ENCODE results near the gene KDM3A.

The KDM3A gene

DNA sequence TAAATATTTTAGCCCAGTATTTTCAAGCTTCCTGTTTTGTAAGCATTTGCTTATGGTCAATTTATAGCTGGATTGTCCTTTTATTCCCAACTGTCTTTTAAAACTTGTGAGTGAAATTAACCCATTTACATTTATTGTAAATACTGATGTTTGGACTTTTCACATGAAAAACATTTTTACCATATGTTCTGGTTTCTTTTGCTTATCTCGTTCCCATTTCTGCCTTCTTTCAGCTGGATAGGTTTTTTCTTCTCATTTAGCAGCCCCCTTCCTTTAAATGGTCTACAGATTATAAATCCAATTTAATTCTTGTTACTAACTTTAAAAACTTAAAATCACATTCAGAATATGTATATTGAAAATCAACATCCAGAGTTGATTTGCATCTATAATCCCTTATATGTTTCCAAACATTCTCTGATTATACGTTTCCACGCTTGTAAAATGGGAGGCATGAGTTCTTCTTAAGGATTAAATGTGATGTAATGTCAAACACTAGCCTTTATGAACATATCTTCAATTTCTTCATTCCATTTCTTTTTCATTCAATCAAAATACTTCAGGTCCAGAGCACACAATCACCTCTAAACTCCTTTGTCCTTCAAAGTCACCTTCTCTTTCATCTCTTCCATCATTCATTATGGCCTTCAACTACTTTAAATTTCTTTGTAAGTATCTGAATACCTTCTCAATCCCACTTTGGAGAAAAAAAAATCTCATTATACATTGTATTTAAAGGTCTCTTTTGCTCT lies 1.1 kb upstream of the KDM3A start (continued):
- TF ChIP-seq ZSCAN23 (tag by site-specific recombination; IDR thresholded peaks at IDR 0.05) (no peak), ZNF624 (tag by site-specific recombination; IDR thresholded peaks at IDR 0.05) (no peak), ZNF335 (tag by site-specific recombination; conservative IDR thresholded peaks at IDR 0.05) (peak; percentile 62; the same call in 1 of the 2 replicates), ZNF654 (tag by site-specific recombination; IDR thresholded peaks at IDR 0.05; ENCODE audit: low read depth) (no peak), ZNF776 (tag by site-specific recombination; IDR thresholded peaks at IDR 0.05; ENCODE audit: borderline replicate concordance) (no peak), ZNF48 (tag by site-specific recombination; IDR thresholded peaks at IDR 0.05) (no peak), SETDB1 (IDR thresholded peaks at IDR 0.05; ENCODE audit: insufficient read length, low read length) (peak; percentile 100), ZNF350 (tag by site-specific recombination; IDR thresholded peaks at IDR 0.05) (peak; percentile 78)
- TF ChIP-seq, protein P1, sequence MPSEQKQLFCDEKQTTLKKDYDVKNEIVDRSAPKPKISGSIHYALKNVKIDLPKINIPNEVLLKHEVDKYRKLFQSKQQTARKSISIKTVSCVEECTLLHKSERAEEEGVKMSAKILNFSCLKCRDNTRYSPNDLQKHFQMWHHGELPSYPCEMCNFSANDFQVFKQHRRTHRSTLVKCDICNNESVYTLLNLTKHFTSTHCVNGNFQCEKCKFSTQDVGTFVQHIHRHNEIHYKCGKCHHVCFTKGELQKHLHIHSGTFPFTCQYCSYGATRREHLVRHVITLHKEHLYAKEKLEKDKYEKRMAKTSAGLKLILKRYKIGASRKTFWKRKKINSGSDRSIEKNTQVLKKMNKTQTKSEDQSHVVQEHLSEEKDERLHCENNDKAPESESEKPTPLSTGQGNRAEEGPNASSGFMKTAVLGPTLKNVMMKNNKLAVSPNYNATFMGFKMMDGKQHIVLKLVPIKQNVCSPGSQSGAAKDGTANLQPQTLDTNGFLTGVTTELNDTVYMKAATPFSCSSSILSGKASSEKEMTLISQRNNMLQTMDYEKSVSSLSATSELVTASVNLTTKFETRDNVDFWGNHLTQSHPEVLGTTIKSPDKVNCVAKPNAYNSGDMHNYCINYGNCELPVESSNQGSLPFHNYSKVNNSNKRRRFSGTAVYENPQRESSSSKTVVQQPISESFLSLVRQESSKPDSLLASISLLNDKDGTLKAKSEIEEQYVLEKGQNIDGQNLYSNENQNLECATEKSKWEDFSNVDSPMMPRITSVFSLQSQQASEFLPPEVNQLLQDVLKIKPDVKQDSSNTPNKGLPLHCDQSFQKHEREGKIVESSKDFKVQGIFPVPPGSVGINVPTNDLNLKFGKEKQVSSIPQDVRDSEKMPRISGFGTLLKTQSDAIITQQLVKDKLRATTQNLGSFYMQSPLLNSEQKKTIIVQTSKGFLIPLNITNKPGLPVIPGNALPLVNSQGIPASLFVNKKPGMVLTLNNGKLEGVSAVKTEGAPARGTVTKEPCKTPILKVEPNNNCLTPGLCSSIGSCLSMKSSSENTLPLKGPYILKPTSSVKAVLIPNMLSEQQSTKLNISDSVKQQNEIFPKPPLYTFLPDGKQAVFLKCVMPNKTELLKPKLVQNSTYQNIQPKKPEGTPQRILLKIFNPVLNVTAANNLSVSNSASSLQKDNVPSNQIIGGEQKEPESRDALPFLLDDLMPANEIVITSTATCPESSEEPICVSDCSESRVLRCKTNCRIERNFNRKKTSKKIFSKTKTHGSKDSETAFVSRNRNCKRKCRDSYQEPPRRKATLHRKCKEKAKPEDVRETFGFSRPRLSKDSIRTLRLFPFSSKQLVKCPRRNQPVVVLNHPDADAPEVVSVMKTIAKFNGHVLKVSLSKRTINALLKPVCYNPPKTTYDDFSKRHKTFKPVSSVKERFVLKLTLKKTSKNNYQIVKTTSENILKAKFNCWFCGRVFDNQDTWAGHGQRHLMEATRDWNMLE (tag by site-specific recombination; conservative IDR thresholded peaks at IDR 0.05; ENCODE audit: low read depth): peak; percentile 5; the same call in 1 of the 2 replicates
- TF ChIP-seq, protein P2, sequence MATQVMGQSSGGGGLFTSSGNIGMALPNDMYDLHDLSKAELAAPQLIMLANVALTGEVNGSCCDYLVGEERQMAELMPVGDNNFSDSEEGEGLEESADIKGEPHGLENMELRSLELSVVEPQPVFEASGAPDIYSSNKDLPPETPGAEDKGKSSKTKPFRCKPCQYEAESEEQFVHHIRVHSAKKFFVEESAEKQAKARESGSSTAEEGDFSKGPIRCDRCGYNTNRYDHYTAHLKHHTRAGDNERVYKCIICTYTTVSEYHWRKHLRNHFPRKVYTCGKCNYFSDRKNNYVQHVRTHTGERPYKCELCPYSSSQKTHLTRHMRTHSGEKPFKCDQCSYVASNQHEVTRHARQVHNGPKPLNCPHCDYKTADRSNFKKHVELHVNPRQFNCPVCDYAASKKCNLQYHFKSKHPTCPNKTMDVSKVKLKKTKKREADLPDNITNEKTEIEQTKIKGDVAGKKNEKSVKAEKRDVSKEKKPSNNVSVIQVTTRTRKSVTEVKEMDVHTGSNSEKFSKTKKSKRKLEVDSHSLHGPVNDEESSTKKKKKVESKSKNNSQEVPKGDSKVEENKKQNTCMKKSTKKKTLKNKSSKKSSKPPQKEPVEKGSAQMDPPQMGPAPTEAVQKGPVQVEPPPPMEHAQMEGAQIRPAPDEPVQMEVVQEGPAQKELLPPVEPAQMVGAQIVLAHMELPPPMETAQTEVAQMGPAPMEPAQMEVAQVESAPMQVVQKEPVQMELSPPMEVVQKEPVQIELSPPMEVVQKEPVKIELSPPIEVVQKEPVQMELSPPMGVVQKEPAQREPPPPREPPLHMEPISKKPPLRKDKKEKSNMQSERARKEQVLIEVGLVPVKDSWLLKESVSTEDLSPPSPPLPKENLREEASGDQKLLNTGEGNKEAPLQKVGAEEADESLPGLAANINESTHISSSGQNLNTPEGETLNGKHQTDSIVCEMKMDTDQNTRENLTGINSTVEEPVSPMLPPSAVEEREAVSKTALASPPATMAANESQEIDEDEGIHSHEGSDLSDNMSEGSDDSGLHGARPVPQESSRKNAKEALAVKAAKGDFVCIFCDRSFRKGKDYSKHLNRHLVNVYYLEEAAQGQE (tag by site-specific recombination; IDR thresholded peaks at IDR 0.05): 0 out of 2 replicates have a peak, but pooled peaks have one; percentile 15

DNA sequence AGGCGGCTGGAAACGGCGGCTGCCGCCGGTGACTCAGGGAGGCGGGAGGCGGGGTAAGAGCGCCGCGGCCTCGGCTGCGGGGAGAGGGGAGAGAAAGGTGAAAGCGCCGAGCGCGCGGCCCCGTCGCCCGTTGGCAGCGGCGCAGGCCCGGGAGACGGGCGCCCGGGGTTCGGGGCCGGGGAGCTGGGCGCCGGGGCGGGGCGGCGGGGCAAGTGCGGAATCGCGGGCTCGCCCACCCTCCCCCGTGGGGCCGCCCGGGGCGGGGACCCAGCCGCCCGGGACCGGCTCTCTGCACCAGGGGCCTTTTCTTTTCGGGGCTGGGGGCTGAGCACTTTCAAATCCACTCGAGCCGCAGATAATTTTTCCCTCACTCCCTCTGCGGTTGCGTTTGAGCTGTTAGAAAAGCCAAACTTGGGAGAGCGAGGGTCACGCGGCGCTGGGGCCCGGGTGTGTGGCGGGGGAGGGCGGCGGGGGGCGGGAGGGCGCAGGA lies 266 bp downstream of the KDM3A start:
- Histone ChIP-seq H3K27ac (ENCODE audit: extremely low read depth, low read depth, low read length) (peak overlapping the region; percentile 93), H3K4me1 (ENCODE audit: control insufficient read depth, insufficient read depth, low read length) (no peaks in the 10 kb centered on the region), H3K4me3 (ENCODE audit: low read depth, low read length) (peak overlapping the region; percentile 87), H3K9me3 (ENCODE audit: control insufficient read depth, insufficient read depth, low read depth, low read length) (no peaks in the 10 kb centered on the region), H3K36me3 (ENCODE audit: control insufficient read depth in 2 of 2, insufficient read depth in 1 of 2, low read length in 2 of 2) (peaks cover 2 to 30% of the 10 kb centered on the region in 2 experiments; a peak in 2 of 3 replicates)
- ChIA-PET POLR2A (interaction anchor here (0.6 to 2.8 kb wide), 32 partner anchors 9 to 366 kb away, joined by 3 to 18 read pairs (median 4); partner anchors contain the start of genes IMMT, MRPL35, POLR1A and PTCD3), CTCF (interaction anchor here (0.6 to 2.2 kb wide), 4 partner anchors 37 to 672 kb away, joined by 3 to 5 read pairs (median 4); no protein-coding TSS in a partner anchor)
- no peak for TF ChIP-seq ZNF324 (tag by site-specific recombination; IDR thresholded peaks at IDR 0.05)
- no peak for TF ChIP-seq ZNF549 (tag by site-specific recombination; IDR thresholded peaks at IDR 0.05)
- TF ChIP-seq, protein P3, sequence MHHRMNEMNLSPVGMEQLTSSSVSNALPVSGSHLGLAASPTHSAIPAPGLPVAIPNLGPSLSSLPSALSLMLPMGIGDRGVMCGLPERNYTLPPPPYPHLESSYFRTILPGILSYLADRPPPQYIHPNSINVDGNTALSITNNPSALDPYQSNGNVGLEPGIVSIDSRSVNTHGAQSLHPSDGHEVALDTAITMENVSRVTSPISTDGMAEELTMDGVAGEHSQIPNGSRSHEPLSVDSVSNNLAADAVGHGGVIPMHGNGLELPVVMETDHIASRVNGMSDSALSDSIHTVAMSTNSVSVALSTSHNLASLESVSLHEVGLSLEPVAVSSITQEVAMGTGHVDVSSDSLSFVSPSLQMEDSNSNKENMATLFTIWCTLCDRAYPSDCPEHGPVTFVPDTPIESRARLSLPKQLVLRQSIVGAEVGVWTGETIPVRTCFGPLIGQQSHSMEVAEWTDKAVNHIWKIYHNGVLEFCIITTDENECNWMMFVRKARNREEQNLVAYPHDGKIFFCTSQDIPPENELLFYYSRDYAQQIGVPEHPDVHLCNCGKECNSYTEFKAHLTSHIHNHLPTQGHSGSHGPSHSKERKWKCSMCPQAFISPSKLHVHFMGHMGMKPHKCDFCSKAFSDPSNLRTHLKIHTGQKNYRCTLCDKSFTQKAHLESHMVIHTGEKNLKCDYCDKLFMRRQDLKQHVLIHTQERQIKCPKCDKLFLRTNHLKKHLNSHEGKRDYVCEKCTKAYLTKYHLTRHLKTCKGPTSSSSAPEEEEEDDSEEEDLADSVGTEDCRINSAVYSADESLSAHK (tag by site-specific recombination; IDR thresholded peaks at IDR 0.05): no peak
- no peak for TF ChIP-seq ZNF777 (tag by site-specific recombination; IDR thresholded peaks at IDR 0.05; ENCODE audit: borderline replicate concordance)
- TF ChIP-seq, protein P4, sequence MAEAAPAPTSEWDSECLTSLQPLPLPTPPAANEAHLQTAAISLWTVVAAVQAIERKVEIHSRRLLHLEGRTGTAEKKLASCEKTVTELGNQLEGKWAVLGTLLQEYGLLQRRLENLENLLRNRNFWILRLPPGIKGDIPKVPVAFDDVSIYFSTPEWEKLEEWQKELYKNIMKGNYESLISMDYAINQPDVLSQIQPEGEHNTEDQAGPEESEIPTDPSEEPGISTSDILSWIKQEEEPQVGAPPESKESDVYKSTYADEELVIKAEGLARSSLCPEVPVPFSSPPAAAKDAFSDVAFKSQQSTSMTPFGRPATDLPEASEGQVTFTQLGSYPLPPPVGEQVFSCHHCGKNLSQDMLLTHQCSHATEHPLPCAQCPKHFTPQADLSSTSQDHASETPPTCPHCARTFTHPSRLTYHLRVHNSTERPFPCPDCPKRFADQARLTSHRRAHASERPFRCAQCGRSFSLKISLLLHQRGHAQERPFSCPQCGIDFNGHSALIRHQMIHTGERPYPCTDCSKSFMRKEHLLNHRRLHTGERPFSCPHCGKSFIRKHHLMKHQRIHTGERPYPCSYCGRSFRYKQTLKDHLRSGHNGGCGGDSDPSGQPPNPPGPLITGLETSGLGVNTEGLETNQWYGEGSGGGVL (tag by site-specific recombination; IDR thresholded peaks at IDR 0.05): no peak
- no peak for TF ChIP-seq ZFP69B (tag by site-specific recombination; IDR thresholded peaks at IDR 0.05)
- TF ChIP-seq BCL11A (tag by site-specific recombination; IDR thresholded peaks at IDR 0.05; ENCODE audit: low read depth): no peak
- no peak for TF ChIP-seq ZNF785 (tag by site-specific recombination; IDR thresholded peaks at IDR 0.05)
- TF ChIP-seq ZNF558 (tag by site-specific recombination; IDR thresholded peaks at IDR 0.05): no peak
- TF ChIP-seq, protein P5, sequence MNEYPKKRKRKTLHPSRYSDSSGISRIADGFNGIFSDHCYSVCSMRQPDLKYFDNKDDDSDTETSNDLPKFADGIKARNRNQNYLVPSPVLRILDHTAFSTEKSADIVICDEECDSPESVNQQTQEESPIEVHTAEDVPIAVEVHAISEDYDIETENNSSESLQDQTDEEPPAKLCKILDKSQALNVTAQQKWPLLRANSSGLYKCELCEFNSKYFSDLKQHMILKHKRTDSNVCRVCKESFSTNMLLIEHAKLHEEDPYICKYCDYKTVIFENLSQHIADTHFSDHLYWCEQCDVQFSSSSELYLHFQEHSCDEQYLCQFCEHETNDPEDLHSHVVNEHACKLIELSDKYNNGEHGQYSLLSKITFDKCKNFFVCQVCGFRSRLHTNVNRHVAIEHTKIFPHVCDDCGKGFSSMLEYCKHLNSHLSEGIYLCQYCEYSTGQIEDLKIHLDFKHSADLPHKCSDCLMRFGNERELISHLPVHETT (tag by site-specific recombination; IDR thresholded peaks at IDR 0.05): no peak
- no peak for TF ChIP-seq ZNF701 (tag by site-specific recombination; IDR thresholded peaks at IDR 0.05)

Measured in HEK293 (cell line).